BE2C (cell line): Measurements from ENCODE around the gene WDR81.
"Not testable (repeated sequence)": the region's sequence is repeated elsewhere in the genome, so short reads cannot be mapped to it uniquely, and the experiment has no call there.

ENCODE experiments used
- DNase-seq: peaks from one replicate; pipeline ENCODE4 v3.0.0-alpha.2; 2020
- H3K27me3 ChIP-seq: fragments of 250-450 bp; sonication (Bioruptor Pico); 2 replicates; pipeline ENCODE4 v1.5.1; 2020; ENCODE audit warnings: mild to moderate bottlenecking
- H3K36me3 ChIP-seq: fragments of 250-450 bp; sonication (Bioruptor Pico); 2 replicates; pipeline ENCODE4 v1.5.1; 2020; ENCODE audit warnings: mild to moderate bottlenecking
- H3K4me1 ChIP-seq: fragments of 250-450 bp; sonication (Bioruptor Pico); 2 replicates; pipeline ENCODE4 v1.5.1; 2020
- H3K4me3 ChIP-seq: 2 replicates; pipeline ENCODE4 v1.5.1; 2011; ENCODE audit warnings: low read depth, low read length
- H3K9me3 ChIP-seq: fragments of 250-450 bp; sonication (Bioruptor Pico); 2 replicates; pipeline ENCODE4 v1.5.1; 2020
- TF ChIP-seq, protein P1 (sequence below): IDR thresholded peaks from 2 replicates; pipeline ENCODE4 v1.5.1; 2012; ENCODE audit warnings: mild to moderate bottlenecking, low read depth, low read length

Gene WDR81

DNA sequence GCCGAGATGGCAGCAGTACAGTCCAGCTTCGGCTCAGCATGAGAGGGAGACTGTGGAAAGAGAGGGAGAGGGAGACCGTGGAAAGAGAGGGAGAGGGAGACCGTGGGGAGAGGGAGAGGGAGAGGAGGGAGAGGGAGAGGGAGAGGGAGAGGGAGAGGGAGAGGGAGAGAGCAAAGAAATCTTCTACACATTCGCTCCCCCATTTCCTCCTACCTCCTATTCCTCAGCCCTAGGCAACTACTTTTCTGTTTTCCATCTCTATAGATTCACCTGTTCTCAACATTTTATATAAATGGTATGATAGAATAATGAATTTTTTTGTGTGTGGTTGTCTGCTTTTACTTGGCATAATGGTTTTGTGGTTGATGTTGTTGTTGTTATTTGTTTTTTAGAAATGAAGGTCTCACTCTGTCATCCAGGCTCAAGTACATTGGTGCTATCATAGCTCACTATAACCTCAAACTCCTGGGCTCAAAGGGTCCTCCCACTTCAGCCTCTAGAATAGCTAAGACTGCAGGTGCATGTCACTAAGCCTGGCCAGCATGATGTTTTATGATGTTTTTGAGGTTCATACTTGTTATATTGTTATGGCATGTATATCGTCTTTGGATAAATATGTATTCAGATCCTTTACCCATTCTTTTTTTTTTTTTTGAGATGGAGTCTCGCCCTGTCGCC lies 33.8 kb upstream of the WDR81 start:
- no peaks in the 10 kb centered on the region for H3K4me1 ChIP-seq
- H3K36me3 ChIP-seq = no peaks in the 10 kb centered on the region
- H3K9me3 ChIP-seq = no peaks in the 10 kb centered on the region
- no peaks in the 10 kb centered on the region for H3K27me3 ChIP-seq
- H3K4me3 ChIP-seq = no peak overlapping the region
- TF ChIP-seq, protein P1, sequence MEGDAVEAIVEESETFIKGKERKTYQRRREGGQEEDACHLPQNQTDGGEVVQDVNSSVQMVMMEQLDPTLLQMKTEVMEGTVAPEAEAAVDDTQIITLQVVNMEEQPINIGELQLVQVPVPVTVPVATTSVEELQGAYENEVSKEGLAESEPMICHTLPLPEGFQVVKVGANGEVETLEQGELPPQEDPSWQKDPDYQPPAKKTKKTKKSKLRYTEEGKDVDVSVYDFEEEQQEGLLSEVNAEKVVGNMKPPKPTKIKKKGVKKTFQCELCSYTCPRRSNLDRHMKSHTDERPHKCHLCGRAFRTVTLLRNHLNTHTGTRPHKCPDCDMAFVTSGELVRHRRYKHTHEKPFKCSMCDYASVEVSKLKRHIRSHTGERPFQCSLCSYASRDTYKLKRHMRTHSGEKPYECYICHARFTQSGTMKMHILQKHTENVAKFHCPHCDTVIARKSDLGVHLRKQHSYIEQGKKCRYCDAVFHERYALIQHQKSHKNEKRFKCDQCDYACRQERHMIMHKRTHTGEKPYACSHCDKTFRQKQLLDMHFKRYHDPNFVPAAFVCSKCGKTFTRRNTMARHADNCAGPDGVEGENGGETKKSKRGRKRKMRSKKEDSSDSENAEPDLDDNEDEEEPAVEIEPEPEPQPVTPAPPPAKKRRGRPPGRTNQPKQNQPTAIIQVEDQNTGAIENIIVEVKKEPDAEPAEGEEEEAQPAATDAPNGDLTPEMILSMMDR = no peak
- no peak for DNase-seq

- H3K4me1 ChIP-seq = no peaks in the 10 kb centered on the region
- no peaks in the 10 kb centered on the region for H3K27me3 ChIP-seq
- no peak overlapping the region for H3K4me3 ChIP-seq
- DNase-seq = no peak
- TF ChIP-seq, protein P1 = no peak
- no peaks in the 10 kb centered on the region for H3K9me3 ChIP-seq
- H3K36me3 ChIP-seq = no peaks in the 10 kb centered on the region
These were observed 31.2 kb upstream of the WDR81 start for GRCh38 chr17:1693339-1693738.

- TF ChIP-seq, protein P1 = no peak
- no peak for DNase-seq
- H3K4me3 ChIP-seq = no peak overlapping the region
- no peaks in the 10 kb centered on the region for H3K4me1 ChIP-seq
- no peaks in the 10 kb centered on the region for H3K36me3 ChIP-seq
- H3K9me3 ChIP-seq = no peaks in the 10 kb centered on the region
- H3K27me3 ChIP-seq = no peaks in the 10 kb centered on the region
These were observed 29.1 kb upstream of the WDR81 start for GRCh38 chr17:1695365-1695764.

DNA sequence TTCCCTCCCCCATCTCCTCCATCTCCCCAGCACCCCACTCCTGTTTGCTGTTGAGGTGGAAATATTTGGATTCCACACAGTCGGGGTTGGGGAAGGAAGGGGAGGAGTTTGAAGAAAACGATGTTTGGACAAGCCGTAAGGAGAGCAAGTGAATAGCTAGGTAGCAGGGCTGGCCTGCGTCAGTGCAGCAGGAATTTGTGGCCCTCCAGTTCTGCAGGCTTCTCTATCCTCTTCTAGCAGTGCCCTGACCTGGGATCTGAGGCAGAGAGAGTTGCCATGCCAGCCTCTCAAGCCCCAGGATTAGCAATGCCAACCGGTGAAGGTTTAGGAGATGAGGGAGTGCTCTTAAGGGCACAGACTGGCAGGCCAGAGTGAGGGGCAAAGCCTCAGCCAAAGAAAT lies 26.8 kb upstream of the WDR81 start:
- H3K27me3 ChIP-seq = no peaks in the 10 kb centered on the region
- no peaks in the 10 kb centered on the region for H3K9me3 ChIP-seq
- H3K4me1 ChIP-seq = no peaks in the 10 kb centered on the region
- H3K36me3 ChIP-seq = no peaks in the 10 kb centered on the region
- TF ChIP-seq, protein P1 = no peak
- H3K4me3 ChIP-seq = no peak overlapping the region
- DNase-seq = no peak

DNA sequence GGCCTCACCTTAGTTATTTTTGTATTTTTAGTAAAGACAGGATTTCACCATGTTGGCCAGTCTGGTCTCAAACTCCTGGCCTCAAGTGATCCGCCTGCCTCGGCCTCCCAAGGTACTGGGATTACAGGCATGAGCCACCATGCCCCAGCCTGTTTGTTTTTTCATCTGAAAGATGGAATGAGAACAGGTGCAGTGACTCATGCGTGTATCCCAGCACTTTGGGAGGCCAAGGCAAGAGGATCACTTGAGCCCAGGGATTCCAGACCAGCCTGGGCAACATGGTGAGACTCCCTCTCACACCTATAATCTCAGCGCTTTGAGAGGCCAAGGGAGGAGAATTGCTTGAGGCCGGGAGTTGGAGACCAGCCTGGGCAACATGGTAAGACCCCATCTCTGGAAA lies 24.6 kb upstream of the WDR81 start:
- not testable (repeated sequence) for DNase-seq, H3K4me3 ChIP-seq, H3K27me3 ChIP-seq, H3K4me1 ChIP-seq, H3K9me3 ChIP-seq, H3K36me3 ChIP-seq

GRCh38 chr17:1703063-1703462 lies 21.4 kb upstream of the WDR81 start:
- H3K9me3 ChIP-seq = no peaks in the 10 kb centered on the region
- TF ChIP-seq, protein P1 = no peak
- no peaks in the 10 kb centered on the region for H3K27me3 ChIP-seq
- H3K4me3 ChIP-seq = no peak overlapping the region
- H3K36me3 ChIP-seq = no peaks in the 10 kb centered on the region
- no peak for DNase-seq
- H3K4me1 ChIP-seq = no peaks in the 10 kb centered on the region

- TF ChIP-seq, protein P1 = no peak
- H3K27me3 ChIP-seq = no peaks in the 10 kb centered on the region
- DNase-seq = no peak
These were observed 19.5 kb upstream of the WDR81 start for GRCh38 chr17:1705004-1705403.

More at GRCh38 chr17:1705004-1705403, 19.5 kb upstream of the WDR81 start:
- Histone ChIP-seq H3K9me3 (no peaks in the 10 kb centered on the region), H3K4me1 (no peaks in the 10 kb centered on the region), H3K4me3 (no peak overlapping the region), H3K36me3 (no peaks in the 10 kb centered on the region)
